ENCODE data around the gene PRICKLE2.

Gene PRICKLE2

DNA sequence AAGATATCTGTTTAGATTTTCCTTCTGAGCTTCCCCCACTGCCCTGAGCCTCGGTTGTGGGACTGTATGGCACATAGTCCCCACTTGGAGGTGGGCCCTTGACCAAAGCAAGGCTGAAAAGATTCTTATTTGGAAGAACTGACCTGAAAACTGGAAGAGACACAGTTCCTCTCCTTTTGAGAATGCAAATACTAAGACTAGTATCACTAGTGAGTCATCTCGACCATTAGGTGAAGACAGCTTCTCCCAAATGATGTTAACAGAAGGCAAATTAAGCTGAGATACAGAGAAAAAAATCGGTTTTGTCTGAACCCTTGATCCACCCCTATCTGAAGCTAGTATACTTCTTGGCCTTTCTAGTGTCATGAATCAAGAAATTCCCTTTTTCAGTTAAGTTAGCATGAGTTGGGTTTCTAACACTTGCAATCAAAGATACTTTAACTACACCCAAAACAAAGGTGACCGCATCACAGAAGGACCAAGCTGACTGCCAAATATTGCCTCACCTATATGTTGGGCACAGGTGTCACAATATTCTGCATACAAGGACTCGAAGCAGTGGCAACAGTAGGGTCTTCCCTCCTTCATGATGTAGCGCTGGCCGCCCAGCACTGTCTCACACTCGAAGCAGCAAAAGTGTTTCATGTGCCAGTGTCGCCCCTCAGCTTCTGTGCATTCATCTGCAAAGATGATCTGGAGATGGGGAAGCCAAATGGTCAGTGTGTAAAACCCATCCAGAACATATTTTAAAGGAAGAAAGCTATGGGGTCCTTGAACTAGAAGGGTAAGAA lies 72.4 kb downstream of the PRICKLE2 start:
- no peak for DNase-seq

DNA sequence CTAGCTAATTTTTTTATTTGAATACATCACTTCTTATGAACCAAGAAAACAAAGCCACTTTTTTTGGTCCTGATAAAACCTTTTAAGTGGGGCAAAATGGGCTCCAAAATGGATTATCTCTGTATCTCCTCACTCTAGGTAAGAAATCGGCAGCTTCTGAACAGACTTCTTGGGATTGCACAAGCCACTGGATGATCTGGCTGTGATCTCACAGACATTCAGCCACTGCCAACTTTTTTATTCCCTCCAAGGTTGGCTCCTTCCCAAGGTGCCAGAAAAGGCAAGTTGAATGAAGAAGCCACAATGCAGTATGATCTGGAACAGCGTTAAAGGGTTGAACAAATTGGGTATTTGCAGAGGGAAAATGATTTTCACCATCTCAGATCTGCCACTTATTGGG lies 73.2 kb downstream of the PRICKLE2 start:
- DNase-seq = no peak

DNA sequence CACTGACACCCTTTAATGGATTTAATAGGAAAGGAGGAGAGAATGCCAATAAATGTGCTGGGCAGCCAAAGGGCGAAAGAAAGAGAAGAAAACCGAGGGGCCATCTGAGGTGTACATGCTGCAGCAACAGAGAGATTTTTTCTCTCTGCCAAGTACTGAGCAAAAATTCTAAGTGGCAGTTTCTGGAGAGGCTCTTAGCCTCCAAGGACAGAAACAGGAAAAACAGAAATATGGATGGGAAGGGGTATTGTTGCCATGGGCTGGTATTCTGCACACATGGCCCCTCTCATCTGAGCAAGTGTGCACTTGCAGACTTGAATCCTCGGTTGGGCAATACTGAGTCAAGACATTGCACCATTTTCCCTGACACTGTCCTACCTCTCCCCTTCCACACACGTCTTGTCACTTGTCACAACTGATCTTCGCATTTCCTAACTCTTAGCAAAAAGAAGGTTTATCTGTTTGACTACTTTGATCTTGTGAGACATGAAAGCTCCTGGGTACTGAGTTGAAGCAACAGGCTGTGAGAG lies 73.9 kb downstream of the PRICKLE2 start:
- no peak for DNase-seq

DNA sequence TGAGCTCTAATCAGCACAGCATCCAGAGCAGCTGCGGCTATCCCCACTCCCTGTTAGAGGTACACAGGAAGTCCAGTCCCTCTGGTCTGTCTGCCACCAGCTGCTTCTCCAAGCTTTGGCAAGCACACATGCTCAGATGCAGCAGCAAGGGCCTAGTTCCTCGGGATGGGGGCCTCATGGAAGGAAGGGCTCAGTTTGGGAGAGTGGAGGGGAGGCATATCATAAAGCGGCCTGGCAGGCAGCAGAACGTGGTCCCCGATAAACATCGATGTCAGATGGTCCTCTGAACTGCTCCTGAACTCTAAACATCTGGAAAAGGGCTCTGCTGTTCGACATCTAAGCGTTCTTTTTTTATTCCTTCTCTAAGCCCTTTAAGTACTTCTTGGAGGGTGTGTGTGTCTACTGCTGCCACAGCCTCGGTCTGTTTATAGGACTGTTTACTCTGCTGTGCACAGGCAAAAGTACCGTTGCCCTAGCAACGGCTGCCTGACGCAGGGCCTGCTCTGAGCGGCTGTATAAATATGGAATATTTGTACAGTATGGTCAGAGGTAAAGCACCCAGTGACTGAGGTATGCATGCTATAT lies 74.6 kb downstream of the PRICKLE2 start:
- no peak for DNase-seq

DNA sequence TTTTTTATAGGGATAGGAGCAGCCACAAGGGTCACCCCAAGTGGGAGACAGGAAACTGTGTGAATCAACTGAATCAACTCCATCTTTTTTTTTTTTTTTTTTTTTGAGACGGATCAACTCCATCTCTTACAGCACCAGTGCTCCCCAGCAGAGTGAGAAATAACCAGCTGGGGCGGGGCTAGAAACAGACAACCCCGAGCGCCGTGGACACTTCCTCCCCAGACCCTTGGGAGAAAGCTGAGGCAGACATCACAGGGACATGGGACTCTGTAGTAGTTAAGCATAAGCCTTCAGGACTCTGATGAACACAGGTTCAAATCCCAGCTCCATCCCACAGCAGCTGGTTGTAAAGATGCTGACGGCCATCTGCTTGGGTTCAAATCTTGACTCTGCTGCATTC lies 75.4 kb downstream of the PRICKLE2 start:
- no peak for DNase-seq

DNA sequence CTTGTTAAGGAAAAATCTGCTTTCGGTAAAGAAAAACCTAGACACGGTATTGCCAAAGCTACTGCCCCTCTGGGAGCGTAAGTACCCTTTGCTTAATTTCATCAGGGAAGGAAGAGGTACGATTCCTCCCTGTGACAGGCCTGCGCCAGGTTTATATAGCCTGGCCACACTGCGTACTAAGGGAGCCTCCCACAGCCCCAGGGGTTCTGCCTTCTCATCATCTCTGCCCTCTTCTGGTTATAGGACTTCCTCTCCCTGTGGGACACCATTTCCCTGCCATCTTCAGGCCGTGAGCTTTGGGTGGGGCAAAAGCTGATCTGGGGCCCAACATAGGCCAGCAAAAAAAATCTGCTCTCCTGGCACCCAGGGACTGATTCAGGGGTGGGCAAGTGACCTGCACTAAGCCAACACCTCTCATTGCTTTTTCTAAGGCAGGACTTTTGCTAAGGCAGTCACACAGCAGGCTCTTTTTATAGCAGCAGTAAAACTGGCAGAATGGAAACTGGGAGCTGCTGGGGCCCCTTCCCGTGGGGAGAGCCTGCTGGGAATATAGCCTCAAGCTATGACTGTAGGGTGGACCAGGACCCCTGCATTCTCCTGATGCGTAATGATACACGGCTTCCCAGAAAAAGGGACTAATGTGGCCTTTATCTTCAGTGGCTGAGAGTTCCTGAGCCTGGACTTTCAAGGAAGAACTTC lies 76.2 kb downstream of the PRICKLE2 start:
- no peak for DNase-seq

DNA sequence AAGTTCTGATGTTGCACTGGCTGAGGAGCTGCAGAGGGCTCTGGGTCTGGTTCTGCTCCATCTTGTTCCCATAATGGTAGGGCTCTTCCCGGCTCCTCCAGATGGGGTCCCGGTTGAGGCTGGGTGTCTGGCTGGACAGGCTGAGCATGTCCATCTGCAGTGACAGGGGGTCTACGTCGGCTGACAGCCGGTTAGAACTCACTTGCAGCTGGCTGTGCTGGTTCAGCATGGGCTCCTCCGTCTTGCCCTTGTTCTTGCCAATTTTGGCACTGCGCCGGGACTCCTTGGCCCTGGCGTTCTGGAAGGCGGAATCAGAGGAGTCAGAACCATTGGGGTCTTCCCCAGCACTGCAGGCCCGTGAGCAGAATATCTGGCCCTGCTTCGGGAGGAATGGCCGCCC lies 78.1 kb downstream of the PRICKLE2 start:
- no peak for DNase-seq

DNA sequence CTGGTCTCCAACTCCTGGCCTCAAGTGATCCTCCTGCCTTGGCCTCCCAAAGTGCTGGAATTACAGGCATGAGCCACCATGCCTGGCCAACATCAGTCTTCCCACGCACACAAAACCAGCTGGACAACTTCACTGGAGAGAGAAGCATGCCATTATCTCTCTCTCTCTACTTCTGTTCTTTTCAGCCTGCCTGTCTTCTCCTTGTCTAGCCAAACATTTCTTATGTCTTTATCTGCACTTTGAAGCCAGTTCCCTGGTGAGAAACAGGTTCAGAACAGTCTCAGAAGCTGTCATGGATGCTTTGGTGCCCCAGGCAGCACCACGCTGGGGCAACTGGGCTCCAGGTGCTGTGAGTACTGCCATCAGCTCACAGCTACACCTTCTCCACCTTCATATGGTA lies 79.8 kb downstream of the PRICKLE2 start:
- DNase-seq = no peak

DNA sequence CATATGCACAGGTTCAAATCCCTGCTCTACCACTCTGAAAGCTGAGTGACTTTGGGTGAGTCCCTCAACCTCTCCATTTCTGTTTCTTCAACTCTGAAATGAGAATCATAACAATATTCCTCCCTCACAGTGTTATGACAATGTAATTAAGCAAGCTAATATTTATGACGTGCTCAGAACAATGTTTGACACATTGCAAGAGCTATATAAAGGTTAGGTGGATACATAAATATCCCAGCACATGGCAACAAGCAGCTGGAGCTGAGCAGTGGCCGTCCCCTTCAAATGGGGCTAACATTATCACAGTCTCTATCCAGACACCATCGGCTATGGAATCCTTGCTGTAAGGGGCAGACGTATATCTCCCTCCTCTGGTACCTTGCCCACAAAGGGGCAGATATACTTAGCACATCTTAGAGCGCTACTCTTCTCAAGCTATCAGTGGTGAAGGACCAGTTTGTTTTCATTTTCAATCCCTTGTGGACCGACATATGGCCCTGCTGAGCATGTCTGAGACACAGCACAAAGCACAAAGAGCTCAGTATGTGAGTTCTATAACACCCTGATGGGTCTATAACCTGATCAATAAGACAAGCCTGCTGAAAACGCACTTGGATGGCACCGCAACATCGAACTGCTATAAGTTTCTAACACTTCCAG lies 80.9 kb downstream of the PRICKLE2 start:
- DNase-seq = no peak

DNA sequence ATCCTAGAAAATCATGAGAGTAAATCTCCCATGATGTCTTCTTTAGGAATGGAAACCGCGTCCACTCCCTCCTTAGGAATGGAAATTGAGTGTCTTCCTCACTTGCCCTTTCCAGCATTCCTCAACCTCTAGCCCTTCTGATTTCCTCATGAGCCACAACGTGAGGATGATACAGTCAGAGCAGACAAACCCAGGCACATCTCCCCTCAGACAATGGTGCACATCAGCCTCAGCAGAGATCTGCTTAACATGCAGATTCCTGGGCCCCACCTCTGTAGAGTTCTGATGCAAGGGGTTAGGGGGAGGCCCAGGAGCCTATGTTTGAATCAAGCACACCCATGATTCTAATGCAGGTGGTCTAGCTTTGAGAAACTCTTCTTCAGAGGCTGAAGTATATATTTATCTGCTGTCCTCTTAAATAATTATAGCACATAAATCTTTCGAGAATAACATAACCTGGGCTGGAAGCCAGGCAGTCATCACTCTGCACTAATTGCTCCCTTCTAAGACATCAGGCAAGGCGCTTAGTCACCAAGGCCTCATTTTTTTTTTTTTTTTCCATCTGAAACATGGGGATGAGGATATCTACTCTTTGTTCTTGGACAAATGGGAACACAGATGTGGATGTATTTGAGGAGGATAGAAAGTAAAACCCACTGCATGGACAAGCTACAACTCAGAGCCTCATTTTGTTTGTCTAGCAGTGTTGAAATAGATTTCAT lies 81.7 kb downstream of the PRICKLE2 start:
- no peak for DNase-seq

DNA sequence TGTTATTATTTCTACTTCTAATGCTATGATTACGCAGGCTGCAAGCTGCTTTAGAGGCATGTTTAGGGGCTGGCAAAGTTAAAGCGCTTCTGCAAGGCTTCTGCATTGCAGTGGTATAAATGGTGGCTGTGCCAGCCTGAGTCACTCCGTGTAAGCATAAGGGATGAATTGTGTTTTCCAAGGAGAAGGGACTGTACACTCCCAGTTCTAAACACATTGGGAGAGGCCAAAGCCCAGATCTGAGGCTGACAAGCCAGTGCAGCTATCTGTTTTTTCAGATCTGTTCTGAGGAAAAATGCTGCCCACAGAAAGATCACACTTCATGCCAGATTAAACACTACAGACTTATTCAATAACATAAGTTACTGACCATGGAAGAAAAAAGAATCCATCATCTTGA lies 83.8 kb downstream of the PRICKLE2 start:
- DNase-seq = no peak

DNA sequence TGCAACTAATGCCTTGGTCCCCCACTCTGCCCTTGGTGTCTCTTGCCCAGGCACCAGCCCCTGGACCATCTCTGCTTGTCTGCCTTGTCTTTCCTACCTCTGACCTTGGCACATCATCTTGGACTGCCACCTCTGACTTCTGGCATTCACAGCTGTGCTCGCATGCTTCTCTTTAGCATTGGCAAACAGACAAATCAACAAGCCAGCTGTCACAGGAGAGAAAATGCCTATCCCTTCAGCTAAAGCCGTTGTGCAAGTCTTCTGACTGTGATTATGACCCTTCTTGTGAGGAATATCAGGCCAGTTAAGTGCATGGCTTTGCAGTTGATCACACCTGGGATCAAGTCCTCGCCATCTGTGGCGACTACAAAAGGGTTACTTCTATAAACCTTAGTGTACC lies 84.6 kb downstream of the PRICKLE2 start:
- DNase-seq = no peak

DNA sequence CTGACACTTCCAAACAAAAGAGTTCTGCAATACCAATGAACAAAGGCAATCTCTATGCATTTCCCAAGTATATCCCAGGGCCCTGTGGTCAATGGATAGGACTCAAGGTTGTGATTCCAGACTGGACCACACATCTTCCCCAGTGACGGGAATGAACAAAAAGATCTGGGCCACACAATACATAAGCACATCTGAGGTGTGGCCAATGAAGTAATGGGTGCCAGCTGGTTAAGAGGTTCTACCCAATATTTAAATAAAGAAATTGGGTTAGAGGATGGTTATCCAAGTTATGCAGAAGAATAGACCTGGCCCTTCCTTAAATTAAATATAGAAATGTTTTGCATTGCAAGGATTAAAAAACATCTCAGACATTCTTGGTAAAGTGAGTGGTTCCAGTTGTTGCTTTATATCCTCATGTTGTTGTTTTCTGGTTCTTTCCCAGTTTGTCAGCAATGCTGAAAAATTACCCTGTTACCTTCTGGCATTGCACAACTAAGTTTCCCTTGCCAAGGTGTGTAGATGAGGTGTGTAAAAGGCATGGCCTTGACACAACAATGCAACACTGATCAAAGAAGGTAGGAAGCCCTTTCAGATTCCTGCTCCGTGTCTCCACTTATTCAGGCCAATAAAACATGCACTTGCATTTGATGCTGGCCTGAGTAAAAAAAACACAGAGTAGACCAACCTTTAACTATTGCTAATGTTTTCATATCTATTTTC lies 86.5 kb downstream of the PRICKLE2 start:
- no peak for DNase-seq

DNA sequence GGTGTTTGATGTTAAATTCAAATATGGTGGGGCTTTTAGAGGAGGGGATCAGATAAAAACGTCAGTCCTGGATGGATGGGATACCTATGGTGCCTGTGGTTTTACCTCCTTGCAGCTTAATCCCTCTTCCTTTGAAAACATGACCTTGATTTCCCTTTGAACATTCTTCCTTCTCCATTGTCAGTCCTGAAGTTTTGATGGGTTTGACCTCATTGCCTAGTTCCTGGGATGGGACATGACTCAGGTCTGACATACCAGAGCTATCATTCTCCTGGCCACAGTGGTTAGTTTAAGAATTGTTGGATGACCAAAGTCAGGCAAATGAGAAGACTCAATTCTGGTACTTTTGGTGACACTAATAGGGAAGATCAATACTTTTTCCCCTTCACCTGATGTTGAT lies 87.2 kb downstream of the PRICKLE2 start:
- DNase-seq = no peak

DNA sequence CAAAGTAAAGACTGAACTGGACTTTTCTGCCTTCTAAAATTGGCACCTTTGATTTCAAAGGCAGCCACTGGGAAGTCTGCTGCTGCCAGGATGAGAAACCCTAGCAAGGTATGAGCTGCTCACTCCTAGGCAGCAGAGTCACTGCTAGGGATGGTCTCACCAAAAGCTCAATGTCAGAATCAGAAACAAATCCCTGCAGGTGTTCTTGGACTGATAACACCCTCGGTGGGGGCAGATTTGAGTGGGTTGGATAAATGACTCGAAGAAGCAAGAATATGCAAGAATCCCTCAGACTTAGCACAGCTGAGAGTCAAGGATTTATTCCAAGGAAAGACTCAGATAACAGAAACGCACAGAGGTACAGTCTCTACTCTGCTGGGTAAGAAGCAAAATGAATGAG lies 90.4 kb downstream of the PRICKLE2 start:
- DNase-seq = no peak

DNA sequence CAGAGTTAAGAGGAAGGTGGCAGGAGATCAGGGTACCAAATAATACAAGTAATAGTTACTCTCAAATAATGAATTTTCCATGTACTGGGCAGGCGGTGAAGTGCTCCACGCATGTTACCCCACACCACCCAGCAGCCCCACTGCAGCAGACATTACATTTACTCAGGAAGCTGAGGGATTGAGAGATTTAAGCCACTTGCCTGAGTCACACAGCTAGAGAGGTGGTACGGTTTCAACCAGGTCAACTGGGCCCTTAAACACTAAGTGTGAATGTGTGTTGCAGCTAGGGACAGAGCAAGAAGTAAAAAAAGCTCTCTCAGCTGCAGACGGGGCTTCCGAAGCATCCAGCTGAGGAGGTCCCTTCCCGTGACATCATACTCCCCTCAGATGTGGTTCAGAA lies 91.3 kb downstream of the PRICKLE2 start:
- DNase-seq = no peak

DNA sequence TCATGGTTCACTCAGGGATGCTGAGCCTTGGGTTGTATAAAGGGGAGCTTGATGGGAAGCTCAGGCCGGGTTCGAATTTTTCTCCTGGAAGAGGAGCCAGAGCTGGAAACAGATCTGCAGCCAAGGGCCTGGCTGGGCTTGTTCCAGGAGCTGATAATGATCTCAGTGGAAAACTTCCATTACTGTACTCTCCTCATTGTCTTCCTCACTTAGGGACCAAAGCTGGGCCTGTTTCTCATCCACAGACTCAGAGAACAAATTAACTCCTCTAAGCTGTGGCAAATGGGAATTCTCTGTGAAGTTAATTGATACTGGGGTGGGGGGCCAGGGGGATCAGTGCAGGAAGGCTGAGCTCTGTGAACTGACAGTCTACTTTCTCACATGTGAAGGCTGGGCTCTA lies 92.0 kb downstream of the PRICKLE2 start:
- no peak for DNase-seq

DNA sequence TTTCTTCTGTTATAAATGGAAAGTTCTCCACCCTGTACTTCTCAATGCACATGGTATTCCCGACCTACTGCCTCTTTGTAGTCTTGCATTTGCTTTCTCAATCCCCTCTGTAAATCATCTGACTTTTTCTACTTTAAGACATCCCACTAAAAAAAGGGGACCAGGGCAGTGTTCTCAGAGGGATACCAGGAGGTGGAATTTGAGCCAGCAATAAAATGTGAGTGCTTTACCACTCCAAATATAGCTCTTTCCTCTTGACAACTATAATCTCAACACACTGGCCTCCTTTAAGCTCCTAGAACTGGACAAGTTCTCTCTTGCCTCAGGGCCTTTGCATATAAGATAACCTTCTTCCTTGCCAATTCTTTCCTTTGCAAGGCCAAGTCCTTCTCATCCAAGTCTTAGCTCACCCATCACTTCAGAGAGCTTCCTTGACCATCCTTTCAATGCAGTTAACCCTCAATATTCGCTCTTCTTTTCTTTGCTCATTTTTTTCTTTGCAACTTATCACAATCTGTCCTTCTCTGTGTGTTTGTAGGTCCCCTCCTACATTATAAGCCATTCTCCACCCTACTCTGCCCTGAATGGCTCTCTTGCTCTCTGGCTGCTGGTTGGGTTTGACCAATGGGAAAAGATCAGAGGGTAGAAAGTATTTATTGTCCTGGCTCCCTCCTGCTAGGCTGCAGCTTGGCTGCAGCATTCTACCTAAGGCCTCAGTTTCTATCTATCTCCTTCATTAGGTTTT lies 93.4 kb downstream of the PRICKLE2 start:
- DNase-seq = no peak

DNA sequence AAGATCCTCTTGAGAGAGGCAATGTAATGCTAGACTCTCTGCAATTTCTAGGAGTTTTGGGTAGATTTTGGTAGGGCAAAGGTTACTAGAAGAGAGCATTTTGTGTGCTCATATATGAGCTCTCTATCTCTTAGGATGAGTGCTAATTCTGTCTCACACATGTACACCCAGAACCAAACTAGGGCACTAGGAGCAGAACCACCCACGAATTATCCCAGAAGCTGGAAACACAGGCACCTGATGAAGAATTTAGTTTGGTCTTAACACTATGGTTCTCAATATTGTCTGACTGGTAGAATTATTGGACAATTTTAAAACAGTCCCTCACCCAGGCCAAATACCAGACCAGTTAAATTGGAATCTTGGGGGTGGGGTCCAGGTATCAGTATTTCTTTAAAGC lies 94.8 kb downstream of the PRICKLE2 start:
- no peak for DNase-seq

DNA sequence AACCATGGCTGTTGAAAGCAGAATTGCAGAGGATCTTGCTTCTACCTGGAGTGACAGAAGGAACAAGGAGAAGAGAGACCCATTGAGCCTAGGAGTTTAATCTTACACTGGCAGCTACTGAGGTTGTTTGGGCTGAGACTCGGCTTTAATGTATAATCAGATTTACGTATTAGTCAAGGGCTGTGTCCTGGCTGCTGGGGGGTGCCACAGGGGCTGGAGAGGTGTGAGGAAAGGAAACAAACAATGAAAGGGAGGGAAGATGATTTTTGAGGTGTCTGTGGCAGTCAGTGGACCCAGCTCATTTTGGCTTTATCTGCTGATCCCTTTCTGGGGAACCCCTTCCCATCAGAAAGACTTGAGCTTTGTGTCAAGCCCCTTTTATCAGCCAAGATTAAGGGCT lies 95.7 kb downstream of the PRICKLE2 start:
- no peak for DNase-seq

DNA sequence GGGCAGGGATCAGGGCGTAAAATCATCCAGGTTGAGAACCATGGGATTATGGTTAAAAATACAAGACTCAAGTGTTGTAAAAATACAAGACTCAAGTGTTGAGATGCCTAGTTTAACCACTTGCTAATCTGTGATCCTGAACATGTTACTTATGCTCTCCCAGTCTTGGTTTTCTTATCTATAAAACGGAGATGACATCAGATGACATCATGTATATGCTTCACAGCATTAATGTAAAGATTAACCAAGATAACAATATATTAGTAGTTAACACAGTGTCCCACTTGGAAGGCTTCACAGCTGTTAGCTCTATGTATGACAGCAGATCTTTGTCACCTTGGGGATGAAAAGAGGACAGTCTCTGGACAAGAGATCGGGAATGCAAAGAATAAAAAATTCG lies 96.2 kb downstream of the PRICKLE2 start:
- no peak for DNase-seq
